ENCODE data around the gene SASH3.

- TF ChIP-seq EP300 (IDR thresholded peaks at IDR 0.05) (no peak), POLR2AphosphoS5 (IDR thresholded peaks at IDR 0.05) (no peak)
- TF ChIP-seq, protein P1, sequence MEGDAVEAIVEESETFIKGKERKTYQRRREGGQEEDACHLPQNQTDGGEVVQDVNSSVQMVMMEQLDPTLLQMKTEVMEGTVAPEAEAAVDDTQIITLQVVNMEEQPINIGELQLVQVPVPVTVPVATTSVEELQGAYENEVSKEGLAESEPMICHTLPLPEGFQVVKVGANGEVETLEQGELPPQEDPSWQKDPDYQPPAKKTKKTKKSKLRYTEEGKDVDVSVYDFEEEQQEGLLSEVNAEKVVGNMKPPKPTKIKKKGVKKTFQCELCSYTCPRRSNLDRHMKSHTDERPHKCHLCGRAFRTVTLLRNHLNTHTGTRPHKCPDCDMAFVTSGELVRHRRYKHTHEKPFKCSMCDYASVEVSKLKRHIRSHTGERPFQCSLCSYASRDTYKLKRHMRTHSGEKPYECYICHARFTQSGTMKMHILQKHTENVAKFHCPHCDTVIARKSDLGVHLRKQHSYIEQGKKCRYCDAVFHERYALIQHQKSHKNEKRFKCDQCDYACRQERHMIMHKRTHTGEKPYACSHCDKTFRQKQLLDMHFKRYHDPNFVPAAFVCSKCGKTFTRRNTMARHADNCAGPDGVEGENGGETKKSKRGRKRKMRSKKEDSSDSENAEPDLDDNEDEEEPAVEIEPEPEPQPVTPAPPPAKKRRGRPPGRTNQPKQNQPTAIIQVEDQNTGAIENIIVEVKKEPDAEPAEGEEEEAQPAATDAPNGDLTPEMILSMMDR (IDR thresholded peaks at IDR 0.05): no peak
Observed at GRCh38 chrX:129842510-129843208, 62.9 kb downstream of the SASH3 start.

Data from suprapubic skin (tissue), 4 donors.